Endothelial cell of umbilical vein (primary cell): ENCODE results near the gene CNKSR3. TPM values are rescaled to one million over a fixed set of nuclear protein-coding genes. Genes with fewer than 3 reads are reported as not detected.

Source experiments
- BruUV-seq: library from RNA; stranded (reverse); fragments of 400-500 nt; replicated peaks from 2 replicates; lab custom pipeline; 2021; lab: Mats Ljungman, UMichigan
- CTCF ChIA-PET: fragments of 300-600, 350-600 bp; sonication (Branson Sonifier 250); formaldehyde crosslinking; loops from one replicate; lab custom pipeline; 2021; ENCODE audit warnings: antibody characterized with exemption, inconsistent platforms; lab: Charles Lee
- POLR2A ChIA-PET: fragments of 300-600, 350-600 bp; sonication (Branson Sonifier 250); formaldehyde crosslinking; loops from one replicate; lab custom pipeline; 2021; ENCODE audit warnings: antibody characterized with exemption, inconsistent platforms; lab: Charles Lee
- DNase-seq: peaks from one replicate; pipeline ENCODE4 v3.0.0-alpha.2; 2011; ENCODE audit warnings: low read depth, low spot score
- FAIRE-seq: peaks from 2 replicates; lab custom pipeline; 2011; peaks lifted over from hg19 to GRCh38; lab: Jason Lieb, UNC
- H2AFZ ChIP-seq: 2 replicates; pipeline ENCODE4 v1.6.0; 2012; ENCODE audit warnings: low read depth, low read length, control low read depth, inconsistent platforms
- H3K27ac ChIP-seq: 2 replicates; pipeline ENCODE4 v1.5.1; 2011; ENCODE audit warnings: low read depth, mild to moderate bottlenecking, control low read depth, low read length, moderate library complexity; ENCODE audit not compliant: insufficient read depth
- H3K27me3 ChIP-seq, 2 experiments: 2 replicates each; pipeline versions ENCODE4 v1.6.0 to v1.6.1; 2011; ENCODE audit warnings: low read length in 2 of 2, mixed read lengths in 1 of 2; ENCODE audit not compliant: control insufficient read depth in 2 of 2, insufficient read depth in 2 of 2
- H3K36me3 ChIP-seq, 2 experiments: 2 replicates in 1 of 2; 3 replicates in 1 of 2; pipeline ENCODE4 v1.5.1; 2011; ENCODE audit warnings: low read length in 2 of 2, mild to moderate bottlenecking in 1 of 2, moderate library complexity in 1 of 2; ENCODE audit not compliant: control insufficient read depth in 2 of 2, insufficient read depth in 2 of 2; ENCODE audit errors: extremely low read depth in 1 of 2
- H3K4me1 ChIP-seq: 3 replicates; pipeline ENCODE4 v1.5.1; 2011; ENCODE audit warnings: mild to moderate bottlenecking, low read length; ENCODE audit not compliant: control insufficient read depth, insufficient read depth; ENCODE audit errors: extremely low read depth
- H3K4me2 ChIP-seq: 2 replicates; pipeline ENCODE4 v1.6.1; 2011; ENCODE audit warnings: low read length, control low read depth, mixed read lengths; ENCODE audit not compliant: insufficient read depth
- H3K4me3 ChIP-seq, 3 experiments: fragments of 200-600 bp in 1 of 3; sonication (generic), shearing (Covaris generic) in 1 of 3; replicated peaks in 1 of 3; 2 replicates each; pipeline ENCODE4 v1.5.1; 2011 to 2016; ENCODE audit warnings: control low read depth in 3 of 3, low read length in 3 of 3, mild to moderate bottlenecking in 2 of 3, inconsistent platforms in 1 of 3, low read depth in 1 of 3, moderate library complexity in 1 of 3; ENCODE audit not compliant: insufficient read depth in 1 of 3
- H3K79me2 ChIP-seq: 2 replicates; pipeline ENCODE4 v1.6.0; 2012; ENCODE audit warnings: low read length, inconsistent platforms; ENCODE audit not compliant: control insufficient read depth, insufficient read depth
- H3K9ac ChIP-seq: replicated peaks from 2 replicates; pipeline ENCODE3; 2011; ENCODE audit warnings: low read length, control low read depth; ENCODE audit not compliant: insufficient read depth; ENCODE audit errors: extremely low read depth
- H3K9me1 ChIP-seq: replicated peaks from 3 replicates; pipeline ENCODE4 v1.6.0; 2011; ENCODE audit warnings: mild to moderate bottlenecking, low read length; ENCODE audit not compliant: control insufficient read depth, insufficient read depth; ENCODE audit errors: extremely low read depth
- H3K9me3 ChIP-seq: replicated peaks from 2 replicates; pipeline ENCODE4 v1.5.1; 2012; ENCODE audit warnings: low read length, inconsistent platforms; ENCODE audit not compliant: control insufficient read depth, insufficient read depth
- H4K20me1 ChIP-seq: replicated peaks from 2 replicates; pipeline ENCODE3; 2011; ENCODE audit warnings: mild to moderate bottlenecking, low read length; ENCODE audit not compliant: control insufficient read depth, insufficient read depth; ENCODE audit errors: extremely low read depth
- CTCF ChIP-seq, 2 donors: IDR thresholded peaks; 1 replicate in 1 of 2; 2 replicates in 1 of 2; pipeline ENCODE4 v1.5.1; 2011; ENCODE audit warnings: low read length in 2 of 2, mild to moderate bottlenecking in 2 of 2, moderate library complexity in 2 of 2, control low read depth in 1 of 2, inconsistent platforms in 1 of 2, low read depth in 1 of 2; ENCODE audit not compliant: insufficient read depth in 1 of 2; ENCODE audit errors: extremely low read depth in 1 of 2
- EZH2 ChIP-seq: IDR thresholded peaks from 2 replicates; pipeline ENCODE4 v1.6.1; 2012; ENCODE audit warnings: borderline replicate concordance, low read depth, mild to moderate bottlenecking, moderate library complexity, low read length, inconsistent platforms; ENCODE audit not compliant: severe bottlenecking
- FOS ChIP-seq: IDR thresholded peaks from 2 replicates; pipeline ENCODE4 v1.6.1; 2011; ENCODE audit warnings: mild to moderate bottlenecking, low read length, moderate library complexity, borderline replicate concordance; ENCODE audit not compliant: insufficient read depth
- GATA2 ChIP-seq: IDR thresholded peaks from 2 replicates; pipeline ENCODE4 v1.7.0; 2011; ENCODE audit warnings: low read depth, mild to moderate bottlenecking, moderate library complexity, mixed read lengths, low read length; ENCODE audit not compliant: insufficient read length, insufficient read depth
- JUN ChIP-seq: IDR thresholded peaks from 2 replicates; pipeline ENCODE4 v1.6.1; 2011; ENCODE audit warnings: borderline replicate concordance, low read depth; ENCODE audit not compliant: insufficient read length, insufficient read depth
- MAX ChIP-seq: IDR thresholded peaks from 2 replicates; pipeline ENCODE4 v1.6.1; 2011; ENCODE audit not compliant: insufficient read depth, insufficient read length
- MYC ChIP-seq: IDR thresholded peaks from one replicate; pipeline ENCODE4 v1.6.1; 2011; ENCODE audit warnings: mild to moderate bottlenecking, low read depth, low read length
- POLR2A ChIP-seq: IDR thresholded peaks from 2 replicates; pipeline ENCODE4 v1.6.1; 2012; ENCODE audit warnings: low read depth, mild to moderate bottlenecking, control low read depth, low read length
- POLR2AphosphoS5 ChIP-seq: IDR thresholded peaks from 2 replicates; pipeline ENCODE4 v1.6.1; 2012; ENCODE audit warnings: low read depth, mild to moderate bottlenecking, control low read depth, low read length, moderate library complexity; ENCODE audit not compliant: insufficient read depth
- dilution Hi-C: fragments of 300-500 bp; cut with MboI; formaldehyde crosslinking; loops from one replicate; pipeline ENCODE4 v1.15.0; 2019; ENCODE audit warnings: low sequenced_read_pairs; ENCODE audit not compliant: extremely low pct_ligation_motif_present
- intact Hi-C: fragments of 100-400 bp; cut with micrococcal nuclease; formaldehyde crosslinking; loops from one replicate; pipeline ENCODE4 v1.10.0; 2022
- polyA plus RNA-seq, 4 experiments: library from polyadenylated mRNA; depleted of rRNA in 3 of 4; stranded (reverse) in 3 of 4; unstranded in 1 of 4; fragments of >200 nt; gene quantifications; 2 replicates each; pipeline versions ENCODE4 v1.2.1 to v1.2.3, GENCODE V29; 2011 to 2012; ENCODE audit warnings: missing spikeins in 1 of 4
- total RNA-seq: library from RNA; stranded (reverse); gene quantifications from 2 replicates; pipeline ENCODE4 v1.2.3, GENCODE V29; 2021

Gene CNKSR3
- total and polyA plus RNA-seq, 2 donors (not counting 3 experiments of a cell fraction or from before 2014, with no cell fraction given) = 2.3 to 15.6 TPM

- Histone ChIP-seq H3K79me2 (no peaks in the 10 kb centered on the region), H3K27me3 (no peaks in the 10 kb centered on the region), H3K27ac (no peak overlapping the region), H3K9ac (no peak overlapping the region), H3K9me1 (no peaks in the 10 kb centered on the region), H3K4me2 (no peak overlapping the region), H3K9me3 (no peaks in the 10 kb centered on the region), H3K36me3 (no peaks in the 10 kb centered on the region), H3K4me3 (no peak overlapping the region), H4K20me1 (no peaks in the 10 kb centered on the region), H2AFZ (no peak overlapping the region), H3K4me1 (peaks cover 9% of the 10 kb centered on the region)
- no peak for TF ChIP-seq FOS
- no peak for TF ChIP-seq MAX
- no peak for TF ChIP-seq JUN
- TF ChIP-seq POLR2AphosphoS5 = no peak
- no peak for TF ChIP-seq CTCF (IDR thresholded peaks at IDR 0.05; ENCODE audit: extremely low read depth in 1 of 2, insufficient read depth in 1 of 2, low read depth in 1 of 2, low read length in 2 of 2)
- no peak for TF ChIP-seq GATA2
- TF ChIP-seq POLR2A = no peak
- no peak for TF ChIP-seq EZH2
- TF ChIP-seq MYC = no peak
- DNase-seq = no peak
- no TSS peak for BruUV-seq
- intact Hi-C loops = no loop called here
- POLR2A ChIA-PET = no interaction called here
- FAIRE-seq = no peak
- CTCF ChIA-PET = no interaction called here
- dilution Hi-C loops = no loop called here
Observed at GRCh38 chr6:154367336-154367735, 143.1 kb downstream of the CNKSR3 start.
